LHCN-M2 (cell line): ENCODE data around the gene ASCL5. TPM values are rescaled to one million over a fixed set of nuclear protein-coding genes. Genes with fewer than 3 reads are reported as not detected.

ENCODE experiments used
- DNase-seq: peaks from one replicate; pipeline ENCODE4 v3.0.0-alpha.2; 2012; ENCODE audit warnings: low read depth
- total RNA-seq: library from RNA; depleted of rRNA; stranded (reverse); fragments of >200 nt; gene quantifications from 2 replicates; pipeline ENCODE4 v1.2.3, GENCODE V29; 2014

Gene ASCL5
- total RNA-seq, 1 experiment from 2014 or later = not detected

DNA sequence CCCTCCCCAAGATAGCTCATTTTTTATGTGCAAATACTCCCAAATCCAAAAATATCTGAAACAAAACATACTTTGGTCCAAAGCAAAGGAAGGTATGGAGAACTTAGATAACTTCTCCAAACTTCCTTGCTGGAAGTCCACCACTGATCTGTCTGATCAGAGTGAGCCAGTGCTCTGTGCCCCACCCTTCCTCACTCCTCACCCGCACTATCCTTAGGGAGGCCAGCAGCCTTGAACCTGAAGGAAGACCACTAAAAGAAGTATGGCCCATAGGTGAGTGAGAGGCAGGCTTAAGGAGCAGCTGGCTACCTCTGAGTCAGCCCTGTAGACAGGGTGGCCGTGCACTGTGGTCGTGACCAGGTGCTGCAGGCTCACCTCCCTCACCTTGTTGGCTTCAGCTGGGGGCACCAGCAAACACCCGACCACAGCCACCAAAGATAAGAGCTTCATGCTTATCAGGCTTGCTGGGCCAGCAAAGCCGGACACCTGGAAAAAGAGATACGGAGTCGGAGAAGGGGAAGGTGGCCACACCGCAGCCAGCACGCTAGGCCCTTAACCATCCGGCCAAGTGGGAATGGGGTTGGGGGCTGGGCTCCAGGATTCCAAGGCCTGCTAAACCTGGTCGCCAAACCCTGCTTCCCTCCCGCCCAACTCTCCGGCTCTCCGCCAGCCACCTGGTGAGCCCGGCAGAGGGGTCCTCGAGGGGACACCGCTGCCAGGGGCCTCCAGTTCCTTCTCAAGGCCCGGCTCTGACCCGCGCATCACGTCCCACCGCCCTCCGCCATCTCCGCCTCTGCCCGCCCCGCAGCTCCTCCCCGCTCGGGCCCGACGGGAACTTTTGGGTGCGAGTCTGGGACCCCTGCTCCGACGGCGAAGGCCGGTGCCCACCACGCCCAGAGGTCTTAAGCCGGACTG is 26.7 kb upstream of the ASCL5 start:
- no peak for DNase-seq

DNA sequence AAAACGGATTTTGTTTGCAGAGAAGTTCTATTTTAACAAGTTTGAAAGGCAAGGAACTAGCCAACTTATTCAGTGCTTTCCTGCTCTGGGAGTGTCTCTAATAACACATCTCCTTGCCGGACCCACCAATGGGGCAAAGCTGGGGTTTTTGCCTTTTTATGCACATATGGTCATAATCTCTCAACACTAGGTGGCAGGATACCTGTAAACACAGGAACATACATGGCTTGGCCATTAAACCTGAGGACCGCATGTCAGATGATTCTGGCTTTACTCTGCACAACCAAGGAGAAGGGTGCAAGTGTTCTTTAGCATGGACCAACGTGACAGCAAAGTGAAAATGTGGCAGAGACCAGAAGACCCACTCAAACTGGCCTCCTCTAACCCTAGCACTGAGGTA is 22.4 kb upstream of the ASCL5 start:
- DNase-seq = peak; percentile 24

DNA sequence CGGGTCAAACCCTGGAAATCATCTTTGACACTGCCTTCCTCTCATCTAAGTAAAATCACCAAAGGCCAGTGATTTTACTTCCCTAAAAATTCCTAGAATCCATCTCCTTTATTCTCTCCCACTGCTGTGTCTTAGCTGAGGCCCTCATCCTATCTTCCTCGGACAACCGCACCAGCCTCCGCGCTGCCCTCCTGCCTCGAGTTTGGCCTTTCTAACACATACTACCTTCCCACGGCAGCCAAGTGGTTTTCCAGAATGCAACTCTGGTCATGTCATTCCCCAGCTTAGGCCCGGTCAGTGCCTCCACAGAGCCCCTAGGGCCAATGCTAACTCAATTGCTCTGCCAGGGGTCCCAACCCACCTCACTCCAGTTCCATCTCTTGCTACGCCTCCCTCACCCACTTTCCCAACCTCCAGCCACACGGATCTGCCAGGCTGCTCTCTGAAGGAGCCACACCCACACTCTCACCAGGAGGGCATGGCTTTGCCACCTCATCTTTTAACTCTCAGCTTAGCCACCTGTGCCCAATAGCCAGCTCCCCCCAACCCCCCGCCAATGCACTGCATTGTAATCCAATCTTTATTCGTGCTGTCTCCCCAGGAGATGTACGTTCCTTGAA is 20.5 kb upstream of the ASCL5 start:
- DNase-seq = no peak

DNA sequence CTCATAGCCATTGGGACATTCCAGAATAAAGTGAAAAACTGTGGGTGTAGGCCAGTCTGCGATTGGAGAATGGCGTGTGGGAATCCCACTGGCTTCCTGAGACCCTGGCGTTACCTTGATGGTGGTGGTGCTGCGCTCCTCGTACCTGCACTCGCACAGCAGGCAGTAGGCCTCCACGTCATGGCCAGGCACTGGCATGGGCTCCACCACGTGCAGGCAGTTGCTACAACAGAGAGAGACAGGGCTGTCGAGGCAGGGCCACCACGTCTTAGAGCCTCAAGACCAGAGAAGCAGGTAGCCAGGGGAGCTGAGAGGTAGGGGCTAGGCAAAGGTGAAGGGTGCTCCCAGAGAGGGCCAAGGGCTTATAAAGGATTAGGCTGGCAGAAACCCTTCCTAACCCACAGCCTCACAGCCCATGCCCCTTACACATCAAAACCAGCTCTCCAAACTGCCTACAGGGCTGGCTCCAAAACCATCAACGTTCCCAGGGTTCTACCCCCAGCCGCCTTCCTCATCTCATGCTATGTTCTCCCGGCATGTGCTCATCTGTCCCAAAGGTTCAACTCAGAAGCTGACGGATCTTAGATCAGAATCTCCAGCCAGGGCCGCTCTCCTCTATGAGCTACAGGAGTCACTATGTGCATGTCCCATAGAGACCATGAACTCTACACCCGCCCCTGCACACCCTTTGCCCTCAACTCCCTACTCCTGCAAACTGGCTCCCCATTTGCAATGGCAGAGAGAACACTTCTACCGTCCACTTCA is 19.8 kb upstream of the ASCL5 start:
- no peak for DNase-seq

DNA sequence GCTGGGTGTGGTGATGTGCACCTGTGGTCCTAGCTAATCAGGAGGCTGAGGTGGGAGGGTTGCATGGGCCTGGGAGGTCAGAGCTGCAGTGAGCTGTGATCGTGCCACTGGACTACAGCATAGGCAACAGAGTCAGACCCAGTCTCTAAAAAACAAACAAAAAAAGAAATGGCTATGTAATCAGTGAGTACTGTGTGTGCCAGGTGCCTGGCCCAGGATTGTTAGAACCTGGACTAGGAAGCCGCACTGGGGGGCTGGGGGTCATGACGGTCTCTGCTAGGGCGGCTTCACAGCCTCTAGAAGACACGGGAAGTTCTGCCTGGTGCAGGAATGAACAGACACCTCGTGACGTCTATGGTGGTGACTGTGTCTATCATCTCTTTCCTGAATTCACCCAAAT is 18.8 kb upstream of the ASCL5 start:
- DNase-seq = no peak

DNA sequence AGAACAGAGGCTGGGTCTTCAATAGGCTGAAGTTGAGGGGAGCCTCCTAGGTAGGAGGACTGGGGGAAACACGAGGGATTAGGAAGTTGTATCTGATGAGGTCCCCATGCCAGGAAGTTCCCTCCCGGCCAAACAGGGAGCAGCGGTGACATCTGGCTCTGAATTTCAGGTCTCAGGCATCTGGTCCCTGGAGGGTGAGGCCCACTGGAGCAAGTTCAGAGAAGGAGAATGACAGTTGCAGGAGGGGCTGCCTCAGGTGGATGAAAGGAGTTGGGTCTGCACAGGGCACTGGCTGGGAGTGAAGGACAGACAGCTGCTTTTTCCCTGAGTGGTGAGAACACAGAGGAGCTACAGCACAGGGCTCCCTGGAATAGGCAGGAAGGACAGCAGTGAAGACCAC is 18.1 kb upstream of the ASCL5 start:
- DNase-seq = no peak

DNA sequence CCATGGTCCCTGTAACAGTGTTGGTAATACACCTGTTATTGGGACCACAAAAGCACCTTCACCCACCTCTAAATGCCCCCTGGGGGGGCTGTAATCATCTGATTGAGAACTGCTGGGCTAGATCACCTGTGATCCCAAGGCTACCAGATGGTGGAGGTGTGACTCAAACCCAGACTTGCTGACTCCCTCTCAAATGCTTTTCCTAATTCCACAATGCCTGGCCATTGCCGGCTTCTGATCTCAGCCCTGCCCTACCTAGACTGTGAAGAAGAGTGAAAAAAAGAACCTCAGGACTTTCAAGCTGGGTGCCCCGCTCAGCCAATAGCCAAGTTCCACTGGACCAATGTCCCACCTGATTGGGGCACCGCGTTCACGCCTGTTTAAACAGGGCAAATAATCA is 17.7 kb upstream of the ASCL5 start:
- DNase-seq = no peak

DNA sequence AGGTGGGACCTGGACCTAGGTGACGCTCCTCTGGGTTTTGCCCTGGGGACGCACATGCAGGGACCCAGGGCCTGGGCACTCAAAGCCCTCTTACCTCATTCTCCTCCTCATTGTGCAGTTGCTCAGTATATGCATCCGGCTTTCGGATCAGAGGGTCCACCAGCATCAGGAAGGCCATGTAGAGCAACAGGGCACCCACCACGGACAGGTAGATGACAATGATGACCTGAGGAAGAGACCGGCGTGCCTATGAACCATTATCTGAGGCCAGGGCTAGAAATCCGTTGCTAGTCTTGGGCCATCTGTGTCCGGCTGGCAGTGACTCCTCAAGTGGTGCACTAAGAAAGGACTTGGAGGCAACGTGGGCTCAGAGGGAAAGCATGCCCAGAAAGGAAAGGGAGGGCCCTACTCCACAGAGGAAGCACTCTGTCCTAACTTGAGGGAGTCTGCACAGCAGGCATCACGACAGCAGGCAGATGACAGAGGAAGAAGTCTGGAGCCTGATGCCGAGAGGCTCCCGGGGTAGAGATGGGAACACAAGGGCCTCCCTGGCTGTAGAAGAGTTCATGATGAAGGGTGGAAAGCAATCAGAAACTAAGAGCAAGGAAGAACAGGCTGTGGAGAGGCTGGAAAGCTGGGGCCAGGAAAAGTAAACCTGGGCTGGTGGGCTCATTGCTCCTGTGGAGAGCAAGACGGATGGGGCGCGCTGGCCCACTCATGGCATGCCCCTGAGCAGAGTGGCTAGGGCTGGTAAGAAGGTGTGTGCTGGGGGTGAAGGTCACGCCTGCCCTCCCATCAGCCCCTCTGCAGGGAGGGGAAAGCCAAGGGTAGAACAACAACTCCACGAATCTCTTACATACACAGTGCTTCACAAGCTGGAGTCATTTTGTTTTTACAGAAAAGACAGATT is 17.0 kb upstream of the ASCL5 start:
- no peak for DNase-seq

DNA sequence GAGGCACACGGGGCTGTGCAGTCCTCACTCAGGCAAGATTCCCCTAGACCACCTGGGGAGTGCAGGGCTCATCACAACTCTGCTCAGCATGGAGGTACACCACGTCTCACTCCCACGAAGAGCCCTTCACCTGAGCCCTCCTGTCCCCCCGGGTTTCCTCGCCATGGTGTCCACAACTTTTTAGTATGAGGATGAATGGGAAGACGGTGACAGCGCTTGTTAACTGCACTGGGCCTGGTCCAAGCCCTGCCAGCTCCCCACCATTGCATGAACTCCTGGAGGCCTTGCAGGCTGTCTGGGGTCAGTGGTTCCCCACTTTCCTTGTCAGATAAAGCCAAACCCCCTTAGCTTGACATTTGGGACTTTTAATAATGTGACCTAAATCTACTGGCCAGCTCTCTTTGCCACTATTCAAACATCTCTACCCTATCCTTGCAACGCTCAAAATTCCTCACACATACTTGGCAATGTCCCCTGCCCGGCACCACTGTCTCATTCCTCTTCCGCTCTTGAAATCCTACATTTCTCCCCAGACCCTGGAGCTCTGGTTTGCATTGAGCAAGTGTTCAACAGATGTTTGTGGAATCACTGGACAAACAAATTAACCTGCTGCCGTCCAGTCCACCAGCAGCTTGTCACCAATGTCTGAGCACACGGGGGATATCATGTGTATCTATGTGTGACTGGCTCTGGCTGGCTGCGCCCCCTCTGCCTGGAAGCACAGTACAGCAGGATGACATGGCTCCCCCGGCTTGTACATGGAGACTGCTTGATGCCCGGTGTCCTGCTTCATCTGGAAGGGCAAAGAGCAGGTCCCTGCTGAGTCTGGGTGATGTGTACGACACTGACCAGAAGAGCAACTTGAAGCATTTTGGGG is 16.1 kb upstream of the ASCL5 start:
- no peak for DNase-seq

DNA sequence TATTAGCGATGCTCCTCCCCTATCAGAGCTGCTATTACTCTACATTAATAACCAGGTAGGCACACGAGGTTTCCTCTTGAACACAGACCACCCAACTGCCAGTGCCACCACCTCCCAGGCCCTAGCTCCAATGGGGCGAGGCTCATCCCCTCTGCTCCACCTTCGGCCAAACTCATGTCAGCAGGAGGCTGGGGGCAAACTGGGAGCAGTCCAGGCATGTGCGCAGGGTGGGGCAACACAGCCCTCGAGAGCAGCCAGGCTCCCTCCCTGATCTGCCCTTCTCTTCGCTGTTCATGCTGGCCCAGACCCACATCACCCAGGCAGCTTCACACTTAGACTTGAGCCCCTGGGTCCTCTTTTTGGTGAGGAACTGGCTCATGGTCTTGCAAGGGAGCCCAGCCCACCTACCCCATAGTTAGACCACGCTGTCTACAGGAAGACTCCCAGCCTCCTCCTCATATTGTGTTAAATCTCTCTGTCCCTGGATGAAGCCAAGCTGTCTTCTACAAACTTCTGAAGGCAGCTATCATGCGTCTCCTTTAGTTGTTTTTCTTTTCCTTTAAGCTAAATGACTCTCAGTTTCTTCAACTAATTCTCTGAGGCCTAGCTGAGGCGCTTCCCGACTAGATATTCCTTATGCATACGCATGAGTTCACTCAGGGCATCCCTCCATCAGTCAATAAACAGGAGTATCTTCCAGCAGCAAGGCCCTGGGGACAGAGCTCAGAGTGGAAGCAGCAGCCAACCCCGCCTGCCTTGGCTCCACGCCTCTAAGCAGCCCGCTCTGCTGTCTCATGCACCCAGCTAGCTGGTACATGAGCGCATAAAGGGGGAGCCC is 15.2 kb upstream of the ASCL5 start:
- DNase-seq = no peak

DNA sequence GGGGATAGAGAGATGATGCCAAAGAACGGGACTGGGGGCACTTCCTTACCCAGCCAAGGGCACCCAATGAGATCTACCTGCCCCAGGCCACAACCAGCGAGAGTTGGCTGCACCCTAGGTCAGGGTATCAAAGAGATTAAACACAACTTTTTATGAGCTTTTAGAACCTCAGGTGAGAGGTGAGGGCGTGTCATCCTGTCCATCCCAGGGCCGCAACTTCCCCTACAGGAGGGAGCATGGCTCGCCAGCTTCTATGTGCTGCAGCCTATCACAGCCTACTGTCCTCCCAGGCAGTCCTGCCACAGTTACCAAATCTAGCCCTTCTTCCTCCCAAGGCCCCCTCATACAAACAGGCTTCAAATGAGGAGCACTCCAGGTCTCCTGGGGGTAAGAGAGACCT is 14.4 kb upstream of the ASCL5 start:
- DNase-seq = no peak

DNA sequence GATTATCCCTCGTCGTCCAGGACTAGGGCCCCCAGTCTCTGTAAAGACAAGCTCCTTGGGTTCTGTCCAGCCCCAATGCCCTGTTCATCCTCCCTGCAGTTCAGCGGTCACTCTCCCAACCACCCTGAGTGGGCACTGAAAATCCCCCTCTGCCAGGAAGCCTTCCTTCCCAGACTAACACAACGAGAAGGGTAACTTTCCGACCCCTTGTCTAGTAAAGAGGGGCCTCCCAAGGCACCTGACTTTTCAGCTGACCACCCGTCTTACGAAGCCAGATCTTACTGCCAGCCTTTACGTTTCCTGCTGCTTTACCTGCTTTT is 13.9 kb upstream of the ASCL5 start:
- DNase-seq = no peak

DNA sequence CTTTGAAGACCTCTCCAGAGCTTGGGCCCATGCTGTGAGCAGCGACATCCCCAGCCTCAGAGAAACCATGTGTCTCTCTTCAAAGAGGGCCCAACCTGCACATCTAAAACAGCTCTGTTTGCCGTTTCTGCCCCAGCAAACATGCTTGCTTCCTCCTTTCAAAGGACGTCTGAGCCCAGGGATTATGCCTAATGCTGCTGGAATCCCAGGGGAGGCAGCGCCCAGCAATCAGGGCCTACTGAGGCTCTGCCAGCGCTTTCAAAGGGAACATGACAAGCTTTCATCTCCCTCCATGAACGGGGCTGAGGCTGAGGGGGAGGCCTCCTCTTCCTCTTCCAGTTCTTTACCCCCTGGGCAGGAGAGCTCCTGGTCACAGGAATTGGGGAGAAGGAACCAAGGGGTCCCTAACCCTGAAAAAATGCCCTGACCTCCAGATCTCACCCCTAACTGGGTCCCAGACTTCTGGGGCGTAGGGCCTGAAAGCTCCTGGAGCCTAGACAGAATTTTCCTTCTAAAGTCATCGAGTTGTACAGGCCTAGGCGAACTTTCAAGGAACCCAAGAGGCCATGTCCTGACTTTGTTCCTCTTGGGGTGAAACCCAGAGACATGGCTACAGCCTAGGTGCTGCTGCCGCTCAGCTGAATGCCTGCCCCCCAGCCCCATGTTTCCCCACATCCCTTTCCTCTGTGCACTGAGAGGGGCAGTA is 13.4 kb upstream of the ASCL5 start:
- DNase-seq = no peak

DNA sequence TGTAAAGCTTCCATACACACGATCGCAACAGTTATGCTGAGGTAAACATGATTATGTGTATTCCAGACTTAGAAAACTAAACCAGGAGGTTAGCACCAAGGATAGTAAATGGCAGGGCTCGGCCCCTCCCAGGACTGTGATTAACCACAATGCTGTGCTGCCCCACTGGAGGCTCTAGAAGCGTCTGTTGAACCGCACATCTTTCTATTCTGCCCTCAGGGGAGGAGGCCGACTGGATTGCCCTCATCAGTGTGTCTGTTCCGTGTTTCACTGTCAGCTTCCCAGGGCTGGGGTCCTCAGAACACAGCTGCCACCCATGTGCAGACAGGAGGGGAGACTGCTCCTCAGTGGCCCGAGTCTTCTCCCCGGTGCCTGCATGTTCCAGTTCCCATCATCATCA is 12.8 kb upstream of the ASCL5 start:
- no peak for DNase-seq

DNA sequence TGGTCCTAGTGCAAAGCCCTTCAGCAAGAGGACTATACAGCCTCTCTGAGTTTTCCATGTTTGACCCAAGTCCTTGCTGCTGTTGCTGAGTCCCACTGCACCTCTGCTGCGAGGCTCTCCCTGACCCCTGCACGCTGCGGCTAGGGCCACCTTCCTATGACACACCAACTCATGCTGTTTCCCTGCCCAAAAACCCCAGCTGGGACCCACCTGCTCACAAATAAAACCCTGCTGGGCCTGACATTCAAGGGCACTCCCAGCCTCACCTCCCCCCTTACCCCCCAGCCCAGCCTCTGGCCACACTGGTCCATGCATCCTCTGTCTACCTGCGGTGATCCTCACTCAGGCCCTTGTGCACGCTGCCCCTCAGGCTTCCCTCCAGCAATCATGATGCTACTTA is 12.3 kb upstream of the ASCL5 start:
- no peak for DNase-seq

DNA sequence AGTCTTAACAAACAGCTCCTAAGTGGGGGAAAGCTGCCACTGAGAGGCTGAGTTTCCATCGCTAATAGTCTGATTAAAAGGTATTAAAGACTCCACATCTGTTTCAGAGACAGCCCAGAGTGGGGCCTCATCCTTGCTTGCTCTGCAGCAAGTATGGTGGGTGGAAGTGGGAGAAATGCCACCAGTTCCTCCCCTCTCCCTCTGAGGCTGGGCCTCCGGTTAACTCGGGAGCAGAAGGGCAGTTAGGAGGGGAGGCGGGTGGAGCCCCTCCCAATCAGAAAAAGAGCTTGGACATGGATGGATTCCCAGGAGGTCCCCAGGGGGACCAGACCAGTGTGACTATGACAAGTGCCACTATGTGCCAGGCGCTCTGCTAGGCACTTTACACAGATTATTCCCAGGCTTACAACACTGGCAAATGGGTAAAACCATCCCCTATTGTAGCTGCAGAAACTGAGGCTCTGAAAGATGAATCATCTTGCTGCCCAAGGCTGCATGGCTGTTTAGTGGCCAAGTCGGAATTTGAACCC is 11.4 kb upstream of the ASCL5 start:
- no peak for DNase-seq

DNA sequence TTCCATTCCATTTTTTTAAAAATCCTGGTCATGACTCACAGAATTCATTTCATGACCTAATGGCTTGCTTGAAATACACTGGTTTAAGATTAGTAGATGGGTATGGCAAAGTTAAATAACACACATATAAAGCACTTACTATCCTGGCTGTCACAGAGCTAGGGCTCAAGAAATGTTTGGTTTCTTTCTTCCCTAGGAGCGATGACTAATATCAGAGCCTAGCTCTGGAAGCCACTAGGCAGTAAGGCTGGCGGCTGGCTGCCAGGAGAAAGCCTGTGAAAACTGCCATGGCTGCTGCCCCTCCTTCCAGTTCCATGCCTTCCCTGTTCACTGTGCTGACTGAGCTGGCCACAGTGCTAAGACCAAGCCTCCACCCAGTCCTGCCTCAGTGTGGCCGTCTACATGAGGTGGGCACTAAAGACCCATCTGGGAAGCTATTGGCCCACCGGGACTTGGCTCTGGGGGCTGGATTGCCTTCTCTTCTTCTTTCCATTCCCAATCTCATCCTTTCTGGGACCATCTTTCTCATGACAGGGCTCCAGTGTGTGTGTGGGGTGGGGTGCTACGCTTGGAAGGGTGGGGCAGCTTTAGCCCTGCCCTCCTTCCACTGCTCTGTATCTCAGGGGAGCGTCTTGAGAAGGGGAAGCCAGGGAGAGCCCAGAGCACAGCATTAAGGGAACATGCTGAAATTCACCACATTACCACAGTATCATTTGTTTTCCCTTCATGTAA is 10.8 kb upstream of the ASCL5 start:
- peak; percentile 88 for DNase-seq

DNA sequence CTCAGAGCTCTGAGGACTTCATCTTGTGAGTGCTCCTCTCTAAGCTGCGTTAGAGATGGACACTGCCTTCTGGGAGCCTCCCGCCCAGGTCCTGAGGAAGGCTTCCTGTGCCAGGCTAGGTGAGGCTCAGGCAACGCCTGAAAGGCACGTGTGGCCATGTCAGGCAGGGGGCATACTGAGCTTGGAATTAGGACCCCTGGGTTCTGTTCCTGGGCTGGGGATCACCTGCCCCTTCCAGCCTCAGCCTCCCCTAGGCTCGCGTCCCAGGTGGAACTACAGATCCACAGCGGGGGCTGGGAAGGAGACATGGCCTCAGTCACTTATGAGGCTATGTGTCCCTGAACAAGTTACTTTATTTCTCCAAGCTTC is 10.0 kb upstream of the ASCL5 start:
- no peak for DNase-seq
